Measurements from ENCODE around the gene TENM4. TPM values are rescaled to one million over a fixed set of nuclear protein-coding genes. Genes with fewer than 3 reads are reported as not detected.

TENM4 gene
- total and polyA plus RNA-seq, 2 of the 8 experiments (the other 6 are each of a cell fraction or from before 2014, with no cell fraction given): 3.5 to 7.2 TPM

GRCh38 chr11:78855116-78855515, 585.7 kb downstream of the TENM4 start:
- ChIA-PET POLR2A (ENCODE audit: partially characterized antibody) (no interaction called here), CTCF (ENCODE audit: partially characterized antibody) (interaction anchor here (1.0 kb wide), 1 partner anchor 208 kb away, joined by 3 read pairs; no protein-coding TSS in a partner anchor)
- H3K27me3 ChIP-seq (replicated peaks in 1 of 4; ENCODE audit: control insufficient read depth in 3 of 4, extremely low read depth in 1 of 4, insufficient read depth in 3 of 4, low read length in 3 of 4): no peaks in the 10 kb centered on the region
- H3K4ac ChIP-seq (replicated peaks; ENCODE audit: insufficient read length, low read depth, low read length): no peak overlapping the region
- no peak overlapping the region for H3K4me2 ChIP-seq (ENCODE audit: insufficient read depth in 1 of 2, low read depth in 2 of 2, low read length in 2 of 2)
- no peak overlapping the region for H2BK12ac ChIP-seq (ENCODE audit: low read depth, low read length)
- no peak overlapping the region for H2AK5ac ChIP-seq (ENCODE audit: low read depth, low read length)
- H3K79me2 ChIP-seq (ENCODE audit: control insufficient read depth in 1 of 2, insufficient read depth in 2 of 2, low read length in 2 of 2): no peaks in the 10 kb centered on the region
- H3K23ac ChIP-seq (ENCODE audit: insufficient read length): no peak overlapping the region
- H4K91ac ChIP-seq (replicated peaks; ENCODE audit: insufficient read length, low read length): no peak overlapping the region
- H2AFZ ChIP-seq (ENCODE audit: low read length): no peak overlapping the region
- H3K36me3 ChIP-seq (ENCODE audit: control insufficient read depth in 2 of 4, insufficient read depth in 4 of 4, low read length in 3 of 4): no peaks in the 10 kb centered on the region
- no peak for FAIRE-seq
- H3K79me1 ChIP-seq (ENCODE audit: low read depth, low read length): no peaks in the 10 kb centered on the region
- no peak overlapping the region for H2BK15ac ChIP-seq (ENCODE audit: low read length)
- no peak overlapping the region for H3K4me3 ChIP-seq (ENCODE audit: extremely low read depth in 1 of 4, insufficient read depth in 2 of 4, low read depth in 3 of 4, low read length in 4 of 4)
- no peak overlapping the region for H4K8ac ChIP-seq (ENCODE audit: extremely low read depth, insufficient read depth, low read length)
- H3K27ac ChIP-seq (ENCODE audit: low read depth, low read length): no peak overlapping the region
- no peaks in the 10 kb centered on the region for H3K9me3 ChIP-seq (ENCODE audit: insufficient read depth in 2 of 2, low read depth in 1 of 2, low read length in 1 of 2)
- H3K14ac ChIP-seq (ENCODE audit: insufficient read length): no peak overlapping the region
- H4K5ac ChIP-seq (ENCODE audit: insufficient read length, low read depth, low read length): no peak overlapping the region
- H3K4me1 ChIP-seq (replicated peaks in 1 of 4; ENCODE audit: control insufficient read depth in 3 of 4, insufficient read depth in 4 of 4, low read length in 3 of 4): 0 out of 7 replicates have a peak, but pooled peaks cover 0 to 2% (median 0%) of the 10 kb centered on the region in 4 experiments
- no peak overlapping the region for H2BK20ac ChIP-seq (ENCODE audit: low read length)
- H3K23me2 ChIP-seq (ENCODE audit: low read depth, low read length): no peaks in the 10 kb centered on the region; the same call in 1 of the 2 replicates
- H4K20me1 ChIP-seq (replicated peaks in 1 of 2; ENCODE audit: control insufficient read depth in 1 of 2, insufficient read depth in 2 of 2, low read length in 2 of 2): no peaks in the 10 kb centered on the region
- no peak overlapping the region for H3K18ac ChIP-seq (ENCODE audit: extremely low read depth, low read length)
- no peak overlapping the region for H3K56ac ChIP-seq (replicated peaks; ENCODE audit: insufficient read length, low read depth, low read length)
- H2BK120ac ChIP-seq (replicated peaks; ENCODE audit: low read depth, low read length): no peak overlapping the region
- no peak overlapping the region for H3K9ac ChIP-seq (replicated peaks in 1 of 4; ENCODE audit: extremely low read depth in 1 of 4, low read depth in 3 of 4, low read length in 3 of 4)
- no peak overlapping the region for H2BK5ac ChIP-seq (ENCODE audit: low read depth, low read length)
- DNase-seq (ENCODE audit: low read depth in 1 of 2, low spot score in 2 of 2): no peak
- no peak for TF ChIP-seq TEAD4 (IDR thresholded peaks at IDR 0.05; ENCODE audit: low read depth, low read length)
- no peak for TF ChIP-seq CHD2 (IDR thresholded peaks at IDR 0.05; ENCODE audit: low read length)
- TF ChIP-seq SIX5 (IDR thresholded peaks at IDR 0.05; ENCODE audit: low read depth, low read length): no peak
